GM19438 (cell line): ENCODE results near the gene RELCH.
"Not testable (repeated sequence)": the region's sequence is repeated elsewhere in the genome, so short reads cannot be mapped to it uniquely, and the experiment has no call there.

Experiments
- ATAC-seq: cut with Tn5 transposase; IDR thresholded peaks from one replicate; pipeline ENCODE4 v1.9.1; 2021; ENCODE audit warnings: low read depth; ENCODE audit not compliant: unreplicated experiment

Gene RELCH, protein sequence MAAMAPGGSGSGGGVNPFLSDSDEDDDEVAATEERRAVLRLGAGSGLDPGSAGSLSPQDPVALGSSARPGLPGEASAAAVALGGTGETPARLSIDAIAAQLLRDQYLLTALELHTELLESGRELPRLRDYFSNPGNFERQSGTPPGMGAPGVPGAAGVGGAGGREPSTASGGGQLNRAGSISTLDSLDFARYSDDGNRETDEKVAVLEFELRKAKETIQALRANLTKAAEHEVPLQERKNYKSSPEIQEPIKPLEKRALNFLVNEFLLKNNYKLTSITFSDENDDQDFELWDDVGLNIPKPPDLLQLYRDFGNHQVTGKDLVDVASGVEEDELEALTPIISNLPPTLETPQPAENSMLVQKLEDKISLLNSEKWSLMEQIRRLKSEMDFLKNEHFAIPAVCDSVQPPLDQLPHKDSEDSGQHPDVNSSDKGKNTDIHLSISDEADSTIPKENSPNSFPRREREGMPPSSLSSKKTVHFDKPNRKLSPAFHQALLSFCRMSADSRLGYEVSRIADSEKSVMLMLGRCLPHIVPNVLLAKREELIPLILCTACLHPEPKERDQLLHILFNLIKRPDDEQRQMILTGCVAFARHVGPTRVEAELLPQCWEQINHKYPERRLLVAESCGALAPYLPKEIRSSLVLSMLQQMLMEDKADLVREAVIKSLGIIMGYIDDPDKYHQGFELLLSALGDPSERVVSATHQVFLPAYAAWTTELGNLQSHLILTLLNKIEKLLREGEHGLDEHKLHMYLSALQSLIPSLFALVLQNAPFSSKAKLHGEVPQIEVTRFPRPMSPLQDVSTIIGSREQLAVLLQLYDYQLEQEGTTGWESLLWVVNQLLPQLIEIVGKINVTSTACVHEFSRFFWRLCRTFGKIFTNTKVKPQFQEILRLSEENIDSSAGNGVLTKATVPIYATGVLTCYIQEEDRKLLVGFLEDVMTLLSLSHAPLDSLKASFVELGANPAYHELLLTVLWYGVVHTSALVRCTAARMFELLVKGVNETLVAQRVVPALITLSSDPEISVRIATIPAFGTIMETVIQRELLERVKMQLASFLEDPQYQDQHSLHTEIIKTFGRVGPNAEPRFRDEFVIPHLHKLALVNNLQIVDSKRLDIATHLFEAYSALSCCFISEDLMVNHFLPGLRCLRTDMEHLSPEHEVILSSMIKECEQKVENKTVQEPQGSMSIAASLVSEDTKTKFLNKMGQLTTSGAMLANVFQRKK

DNA sequence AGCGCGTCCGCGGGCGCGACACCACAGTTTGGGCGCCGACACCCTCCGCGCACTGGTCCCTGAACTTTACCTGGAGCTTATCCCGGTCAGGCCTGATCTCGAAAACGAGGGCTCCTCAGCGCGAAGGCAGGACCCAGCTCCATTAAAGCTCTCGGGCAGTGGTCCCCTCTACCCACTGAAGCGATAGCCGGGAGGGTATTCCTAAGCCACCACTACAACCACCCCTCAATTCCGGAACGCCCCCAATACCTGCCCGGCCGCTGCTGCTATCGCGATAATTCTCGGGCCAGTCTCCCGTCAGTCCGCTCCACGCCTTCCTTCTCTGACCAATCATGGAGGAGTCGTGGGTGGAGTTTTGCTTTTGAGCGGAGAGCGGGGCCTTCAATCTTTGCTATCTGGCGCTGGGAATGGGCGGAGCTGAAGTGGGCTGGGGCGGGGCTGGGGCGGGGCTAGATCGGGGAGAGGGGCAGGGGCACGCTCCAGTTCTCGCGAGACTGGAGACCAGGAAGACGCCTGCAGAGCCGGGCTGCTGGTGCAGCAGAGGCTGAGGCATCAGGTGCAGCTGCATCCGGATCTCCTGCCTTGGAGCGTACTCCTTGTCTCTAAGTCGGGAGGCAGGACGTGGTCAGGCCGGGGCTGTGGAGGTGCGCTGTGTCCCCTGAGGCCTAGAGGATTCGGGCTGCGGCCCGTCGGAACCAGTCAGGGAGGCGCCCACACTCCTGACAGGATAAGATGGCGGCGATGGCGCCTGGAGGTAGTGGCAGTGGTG is at the start of gene RELCH, which contains the start of gene PIGN:
TSS of gene RELCH (plus strand) at position 482 of the 769 bp plus-strand sequence. CDS start at position 733, 251 bp downstream.
TSS of gene PIGN (minus strand) at position 283 of the 769 bp plus-strand sequence. CDS start 25,703 bp downstream, outside the sequence.
- ATAC-seq, result peak; percentile 93

DNA sequence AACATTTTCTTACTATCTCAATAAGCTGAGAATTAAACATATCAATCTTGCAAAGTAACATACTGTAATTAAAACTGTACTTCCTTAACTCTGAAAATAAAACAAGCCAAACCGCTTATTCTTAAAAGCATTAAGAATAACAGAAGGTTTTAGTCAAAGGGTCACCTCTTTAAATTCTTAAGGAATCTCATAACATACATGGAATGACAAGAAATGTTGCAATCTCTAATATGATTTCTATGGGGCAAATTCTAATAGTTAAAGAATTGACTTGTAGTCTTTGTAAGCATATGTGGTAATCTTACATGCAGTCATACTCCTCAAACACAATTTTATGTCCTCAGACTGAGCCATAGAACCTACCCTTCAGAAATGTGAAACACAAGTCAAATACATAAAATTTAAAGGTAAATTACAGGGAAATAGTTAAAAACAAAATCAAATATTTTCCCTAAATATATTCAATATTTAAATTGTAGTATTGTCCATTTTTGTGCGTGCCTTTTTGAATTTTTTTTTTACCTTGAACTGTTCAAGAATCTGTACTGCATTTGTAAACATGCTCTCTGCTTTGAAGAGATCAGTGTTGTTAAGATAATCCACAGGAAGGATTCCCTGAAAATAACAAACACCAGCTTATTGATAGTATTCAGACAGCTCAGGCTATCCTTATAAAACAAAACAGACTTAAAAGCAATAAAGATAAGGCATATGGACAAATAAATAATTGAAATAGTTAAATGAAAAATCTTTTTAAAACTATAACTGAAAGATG is 48.4 kb upstream of the RELCH start:
- ATAC-seq, result no peak

DNA sequence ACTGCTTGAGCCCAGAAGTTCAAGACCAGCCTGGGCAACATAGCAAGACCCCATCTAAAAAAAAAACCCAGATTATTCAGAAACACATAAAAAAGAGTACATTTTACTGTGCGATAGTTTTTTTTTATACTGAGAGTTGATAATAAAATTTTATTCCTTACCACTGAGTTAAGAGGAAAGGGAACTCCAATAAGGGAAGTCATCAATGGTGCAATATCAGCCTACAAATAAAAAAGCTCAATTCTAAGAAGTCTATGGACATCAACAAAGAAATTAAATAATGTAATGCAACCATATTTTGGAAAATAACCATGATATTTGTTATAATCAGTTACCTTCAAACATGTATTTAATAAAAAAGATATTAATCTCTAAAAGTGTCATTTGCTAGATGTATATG is 46.8 kb upstream of the RELCH start:
- ATAC-seq, result no peak

DNA sequence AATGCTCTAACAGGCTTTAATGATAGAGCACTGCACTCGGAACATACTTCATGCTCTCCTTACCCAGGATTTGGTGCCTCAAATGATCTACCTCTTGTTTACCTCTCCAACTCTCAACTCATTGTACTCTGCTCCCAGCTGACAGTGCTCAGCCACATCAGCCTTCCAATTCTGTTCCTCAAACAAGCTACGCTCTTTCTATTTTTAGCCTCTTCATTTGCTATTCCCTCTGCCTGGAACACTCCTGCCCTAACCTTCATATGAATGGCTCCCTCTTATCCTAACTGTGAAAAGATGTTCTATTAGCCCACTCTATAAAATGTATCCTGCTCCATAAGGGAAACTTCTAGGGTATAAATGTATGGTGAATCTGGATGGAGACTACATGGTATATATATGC is 42.7 kb upstream of the RELCH start:
- no peak for ATAC-seq

DNA sequence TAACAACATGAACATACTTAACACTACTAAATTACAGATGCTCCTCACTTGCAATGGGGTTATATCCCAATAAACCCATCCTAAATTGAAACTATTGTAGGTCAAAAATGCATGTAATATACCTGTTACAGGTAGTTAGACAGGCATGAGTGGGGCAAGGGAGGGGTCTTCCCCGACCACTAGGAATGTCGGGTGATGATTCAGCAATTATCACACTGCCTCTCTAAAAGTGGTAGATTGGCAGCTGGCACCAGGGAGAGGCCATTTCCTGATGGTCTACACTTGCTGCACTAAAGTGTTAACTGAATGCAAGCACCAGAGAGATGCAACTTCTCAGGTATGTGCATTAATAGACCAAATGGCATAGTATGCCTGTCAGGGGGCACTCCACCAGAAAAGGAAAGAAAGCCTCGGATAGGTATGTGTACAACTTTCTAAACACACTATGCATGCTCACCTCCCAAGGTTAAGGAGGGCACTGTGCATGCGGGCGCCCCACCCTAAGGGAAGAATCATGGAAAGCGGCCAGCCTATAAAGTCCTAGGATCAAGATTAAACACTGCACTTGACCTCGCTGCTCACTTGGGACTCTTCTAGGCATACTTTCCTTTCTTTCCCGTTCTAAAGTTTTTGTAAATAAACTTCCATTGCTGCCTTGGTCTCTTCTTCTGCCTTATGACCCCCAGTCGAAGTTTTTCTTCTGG is 35.8 kb upstream of the RELCH start:
- no peak for ATAC-seq

DNA sequence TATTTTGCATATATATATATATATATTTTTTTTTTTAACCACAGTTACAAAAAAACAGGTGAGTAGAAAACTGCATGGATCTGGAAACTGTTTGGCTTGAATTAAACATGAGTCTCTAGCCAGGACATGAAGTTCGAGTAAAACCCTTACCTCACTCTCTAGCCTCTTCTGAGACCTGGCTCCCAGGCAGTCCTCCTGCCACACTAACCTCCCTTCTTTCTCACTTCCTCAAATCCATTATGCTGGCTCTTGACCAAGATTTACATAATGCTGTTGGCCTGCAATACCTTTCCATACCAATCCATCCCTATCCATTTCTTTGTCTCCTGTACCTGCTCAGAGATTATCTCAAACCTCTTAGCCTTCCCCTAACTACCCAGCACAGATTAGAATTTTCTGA is 34.2 kb upstream of the RELCH start:
- no peak for ATAC-seq

DNA sequence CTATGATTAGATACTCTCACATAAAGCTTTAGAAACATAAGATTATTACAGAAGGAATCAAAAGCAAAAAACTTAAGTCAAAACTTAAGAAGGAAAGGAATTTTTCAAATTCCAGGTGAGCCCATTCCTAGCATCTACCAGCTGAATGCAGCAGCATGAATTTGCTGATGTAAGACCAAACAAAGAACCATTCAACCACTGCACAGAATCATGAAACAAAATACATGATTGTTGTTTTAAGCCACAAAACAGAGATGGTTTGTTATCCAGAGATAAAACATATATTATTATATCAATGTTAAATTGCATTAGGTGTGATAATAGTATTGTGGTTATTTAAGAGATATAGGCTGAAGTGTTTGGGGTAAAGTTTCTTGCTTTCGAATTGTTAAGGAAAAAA is 29.2 kb upstream of the RELCH start:
- no peak for ATAC-seq

DNA sequence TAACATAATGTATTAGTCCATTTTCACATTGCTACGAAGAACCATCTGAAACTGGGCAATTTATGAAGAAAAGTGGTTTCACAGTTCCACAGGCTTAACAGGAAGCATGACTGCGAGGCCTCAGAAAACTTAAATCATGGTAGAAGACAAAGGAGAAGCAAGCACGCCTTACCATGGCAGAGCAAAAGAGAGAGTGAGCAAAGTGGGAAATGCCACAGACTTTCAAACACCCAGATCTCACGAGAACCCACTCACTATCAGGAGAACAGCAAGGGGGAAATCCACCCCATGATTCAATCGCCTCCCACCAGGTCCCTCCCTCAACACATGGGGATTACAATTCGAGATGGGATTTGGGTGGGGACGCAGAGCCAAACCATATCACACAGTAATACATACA is 22.7 kb upstream of the RELCH start:
- ATAC-seq, result no peak

DNA sequence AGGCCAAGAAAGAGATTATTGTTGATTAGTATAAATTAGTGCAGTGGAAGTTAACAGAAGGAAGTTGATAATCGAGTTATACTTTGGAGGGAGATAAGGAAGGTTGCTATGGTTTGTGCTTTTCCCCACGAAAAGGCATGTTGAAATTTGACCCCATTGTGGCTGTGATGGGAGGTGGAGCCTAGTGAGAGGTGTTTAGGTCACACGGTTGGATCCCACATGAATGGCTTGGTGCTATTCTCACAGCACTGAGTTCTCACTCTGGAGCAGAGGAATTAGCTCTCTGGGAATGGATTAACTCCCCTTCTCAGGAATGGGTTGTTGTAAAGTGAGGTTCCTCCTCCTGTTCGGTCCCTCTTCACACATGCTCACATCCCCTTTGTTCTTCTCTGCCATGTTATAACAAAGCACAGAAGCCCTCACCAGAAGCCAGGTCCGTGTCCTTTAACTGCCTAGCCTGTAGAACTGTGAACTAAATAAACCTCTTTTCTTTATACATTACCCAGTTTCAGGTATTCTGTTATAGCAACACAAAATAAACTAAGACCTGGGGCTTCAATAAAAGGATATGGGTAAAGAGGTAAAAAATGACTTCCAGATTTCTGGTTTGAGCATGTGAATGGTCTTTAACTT is 22.1 kb upstream of the RELCH start:
- ATAC-seq, result no peak

DNA sequence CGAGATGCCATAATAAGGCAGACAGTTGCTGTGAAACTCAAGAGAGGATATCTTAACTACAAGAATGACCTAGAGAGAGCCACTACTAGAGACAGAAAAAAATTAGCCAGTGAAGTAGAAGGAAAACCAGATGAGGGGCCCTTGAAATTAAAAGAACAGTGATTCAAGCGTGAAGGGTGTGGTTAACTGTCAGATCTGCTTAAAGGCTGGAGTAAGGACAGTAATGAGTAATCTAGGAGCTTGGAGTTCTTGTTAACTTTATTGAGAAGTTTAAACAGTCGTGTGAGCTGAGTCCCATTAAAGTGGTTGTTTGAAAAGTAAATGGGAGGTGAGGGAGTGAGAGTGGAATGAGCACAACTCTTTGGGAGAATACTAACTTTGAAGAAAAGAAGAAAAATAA is 21.5 kb upstream of the RELCH start:
- no peak for ATAC-seq

DNA sequence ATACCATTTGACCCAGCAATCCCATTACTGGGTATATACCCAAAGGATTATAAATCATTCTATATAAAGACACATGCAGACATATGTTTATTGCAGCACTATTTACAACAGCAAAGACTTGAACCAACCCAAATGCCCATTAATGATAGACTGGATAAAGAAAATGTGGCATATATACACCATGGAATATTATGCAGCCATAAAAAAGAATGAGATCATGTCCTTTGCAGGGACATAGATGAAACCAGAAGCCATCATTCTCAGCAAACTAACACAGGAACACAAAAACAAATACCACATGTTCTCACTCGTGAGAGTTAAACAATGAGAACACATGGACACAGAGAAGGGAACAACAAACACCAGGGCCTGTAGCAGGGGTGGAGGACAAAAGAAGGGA is 20.5 kb upstream of the RELCH start:
- not testable (repeated sequence) for ATAC-seq

DNA sequence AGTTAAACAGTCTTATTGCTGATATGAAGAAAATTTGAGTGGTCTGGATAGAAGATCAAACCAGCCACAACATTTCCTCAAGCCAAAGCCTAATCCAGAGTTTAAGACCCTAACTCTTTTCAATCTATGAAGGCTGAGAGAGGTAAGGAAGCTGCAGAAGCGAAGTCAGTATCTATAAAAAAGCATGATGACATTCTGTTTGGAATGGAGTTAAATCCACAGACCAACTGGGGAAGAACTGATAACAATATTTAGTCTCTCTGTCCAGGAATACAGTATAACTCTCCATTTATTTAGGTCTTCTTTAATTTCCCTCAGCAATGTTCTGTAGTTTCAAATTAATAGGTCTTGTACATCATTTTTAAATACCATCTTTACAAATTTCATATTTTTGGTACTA is 16.2 kb upstream of the RELCH start:
- ATAC-seq, result no peak

DNA sequence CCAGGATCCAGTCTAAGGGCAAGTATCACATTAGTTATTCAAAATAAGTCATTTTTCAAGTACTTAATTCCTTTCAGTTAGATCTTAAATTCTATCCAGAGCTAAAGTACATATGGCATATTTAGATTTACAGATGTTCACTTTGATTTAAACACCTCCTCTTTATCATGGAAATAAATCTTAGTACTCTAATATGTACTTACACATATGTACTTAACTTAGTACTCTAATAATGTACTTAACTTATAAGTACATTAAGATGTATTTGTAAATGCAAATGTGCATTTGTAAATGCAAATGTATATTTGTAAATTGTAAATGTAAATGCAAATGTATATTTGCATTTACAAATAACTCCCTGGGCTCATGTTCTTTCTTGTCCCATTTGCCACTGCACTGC is 14.8 kb upstream of the RELCH start:
- ATAC-seq, result no peak

DNA sequence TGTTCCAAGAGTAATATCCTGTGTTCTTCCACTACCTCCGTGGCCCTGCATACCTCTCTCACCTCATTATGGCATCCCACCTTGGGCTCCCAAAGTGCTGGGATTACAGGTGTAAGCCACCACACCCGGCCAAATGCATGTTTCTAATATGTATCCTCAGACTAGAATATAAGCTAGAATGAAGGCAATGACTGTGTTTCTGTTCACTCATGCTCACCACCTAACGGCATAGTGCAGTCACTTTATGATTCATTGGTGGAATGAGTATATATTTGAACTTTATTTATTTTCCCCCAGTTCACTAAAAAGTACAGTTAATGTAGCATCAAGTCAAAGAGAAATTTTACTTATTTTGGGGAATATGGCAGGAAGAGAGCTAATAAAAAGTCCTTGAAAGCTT is 11.5 kb upstream of the RELCH start:
- ATAC-seq, result no peak

DNA sequence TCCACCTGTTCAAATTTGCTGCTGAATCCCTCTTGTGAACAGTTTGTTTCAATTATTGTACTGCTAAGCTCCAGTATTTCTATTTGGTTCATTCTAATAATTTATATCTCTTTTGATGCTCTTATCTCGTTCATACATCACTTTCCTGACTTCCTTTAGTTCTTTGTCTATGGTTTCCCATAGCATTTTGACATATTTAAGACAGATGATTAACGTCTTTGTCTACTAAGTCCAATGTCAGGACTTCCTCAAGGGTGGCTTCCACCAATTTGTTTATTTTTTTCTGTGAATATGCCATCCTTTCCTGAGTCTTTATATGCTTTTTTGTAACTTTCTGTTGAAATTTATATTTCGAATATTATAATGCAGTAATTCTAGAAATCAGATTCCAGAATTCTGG is 9.8 kb upstream of the RELCH start:
- ATAC-seq, result no peak

DNA sequence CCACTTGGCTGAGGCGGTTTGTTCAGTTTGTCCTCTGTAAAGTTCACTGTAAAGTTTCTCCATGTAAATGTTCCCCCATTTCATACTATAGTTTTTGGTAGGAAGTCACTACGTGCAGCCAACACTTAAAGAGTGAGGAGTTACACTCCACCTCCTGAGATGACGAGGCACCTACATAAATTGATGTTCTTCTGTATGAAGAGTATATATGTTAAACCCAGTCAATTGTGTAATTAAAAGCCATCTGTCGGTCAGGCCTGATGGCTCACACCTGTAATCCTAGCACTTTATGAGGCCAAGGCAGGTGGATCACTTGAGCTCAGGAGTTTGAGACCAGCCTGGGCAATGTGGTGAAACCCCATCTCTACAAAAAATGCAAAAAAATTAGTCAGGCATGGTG is 7.8 kb upstream of the RELCH start:
- no peak for ATAC-seq

DNA sequence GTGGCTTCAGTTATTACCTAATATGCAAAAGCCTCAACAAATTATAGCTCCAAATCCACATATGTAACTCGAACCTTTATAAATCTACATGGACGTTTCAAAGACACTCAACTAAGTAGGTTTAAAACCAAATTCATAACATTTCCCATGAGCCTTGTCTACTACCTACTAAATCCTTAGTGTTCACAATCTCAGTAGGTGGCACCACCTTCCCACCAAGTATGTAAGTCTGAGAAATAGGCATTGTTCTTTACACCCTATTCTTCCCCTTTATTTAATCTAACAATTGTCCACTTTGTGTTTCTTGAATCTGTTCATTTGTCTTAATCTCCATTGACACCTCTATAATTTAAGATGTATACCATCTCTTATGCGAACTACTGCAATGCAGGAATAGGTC is 4.8 kb upstream of the RELCH start:
- ATAC-seq, result no peak

DNA sequence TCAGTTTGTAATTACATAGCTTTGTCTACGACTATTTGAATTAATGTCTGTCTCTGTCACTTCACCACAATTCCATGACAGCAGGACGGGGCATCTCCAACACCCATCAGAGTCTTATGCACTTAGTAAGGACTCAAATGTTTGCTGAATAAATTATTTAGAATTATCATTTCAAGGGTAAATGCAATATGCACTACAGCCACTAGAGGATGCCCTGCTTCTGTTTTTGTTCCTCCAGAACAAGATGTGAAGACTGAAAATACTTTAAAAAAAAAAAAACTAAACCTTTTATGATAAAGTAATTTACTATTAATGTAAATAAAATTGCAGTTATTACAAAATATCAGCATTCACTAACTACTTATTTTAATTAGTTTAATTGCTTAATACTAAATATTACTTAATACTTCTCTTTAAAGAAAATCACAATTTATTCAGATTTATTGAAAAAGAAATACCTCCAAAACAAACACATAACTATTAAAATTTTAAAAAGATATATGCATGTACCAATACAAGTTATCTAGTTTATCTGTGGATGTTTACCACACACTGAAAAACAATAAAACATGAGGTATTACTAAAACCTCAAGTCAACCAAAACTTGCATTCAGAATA is 3.4 kb upstream of the RELCH start:
- ATAC-seq, result no peak
